Endothelial cell of umbilical vein (primary cell): ENCODE measurements around the gene ANKRD39.

Experiments used
- FOS ChIP-seq: IDR thresholded peaks from 2 replicates; pipeline ENCODE4 v1.6.1; 2011; ENCODE audit warnings: mild to moderate bottlenecking, low read length, moderate library complexity, borderline replicate concordance; ENCODE audit not compliant: insufficient read depth
- POLR2A ChIP-seq: IDR thresholded peaks from 2 replicates; pipeline ENCODE4 v1.6.1; 2012; ENCODE audit warnings: low read depth, mild to moderate bottlenecking, control low read depth, low read length

DNA sequence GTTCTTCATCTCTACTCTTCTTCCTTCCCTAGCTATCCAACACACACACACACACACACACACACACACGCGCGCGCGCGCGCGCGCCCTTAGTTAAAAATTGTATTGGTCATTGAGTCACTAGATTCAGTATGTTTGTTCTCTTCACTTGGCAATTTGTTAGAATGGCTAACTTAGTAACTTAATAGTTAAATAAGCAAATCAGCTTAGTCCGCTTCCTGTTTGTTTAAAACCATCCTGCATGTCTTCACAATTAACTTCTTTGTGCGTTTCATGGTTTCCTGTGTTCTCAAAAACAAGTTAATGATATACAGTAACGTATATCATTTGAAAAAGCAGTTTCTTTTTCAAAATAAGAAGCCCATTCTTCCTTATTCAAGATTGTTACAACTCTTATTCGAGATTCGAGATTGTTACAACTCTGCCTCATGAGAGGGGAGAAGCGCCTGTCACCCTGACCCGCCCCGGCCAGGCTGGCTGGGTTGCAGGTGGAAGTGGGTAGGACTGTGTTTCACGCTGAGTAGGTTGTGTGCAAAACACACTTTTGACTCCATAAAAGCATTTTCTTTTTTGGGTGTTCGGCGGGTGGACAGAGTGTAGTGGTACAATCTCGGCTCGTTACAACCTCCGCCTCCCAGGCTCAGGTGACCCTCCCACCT lies 51.2 kb downstream of the ANKRD39 start:
- TF ChIP-seq FOS, result no peak
- TF ChIP-seq POLR2A, result no peak
